Endothelial cell of coronary artery (primary cell): ENCODE data around the gene IRX1. TPM values are rescaled to one million over a fixed set of nuclear protein-coding genes. Genes with fewer than 3 reads are reported as not detected.

ENCODE experiments used
- total RNA-seq: library from RNA; depleted of rRNA; stranded (reverse); fragments of >200 nt; gene quantifications from 2 replicates; pipeline ENCODE4 v1.2.3, GENCODE V29; 2014

The IRX1 gene
- 0.27 TPM in 1 of 2 replicates, not detected in the other for total RNA-seq

GRCh38 chr5:3595006-3595961, at the start of gene IRX1:
Gene IRX1 (plus strand): TSS chr5:3595832. CDS start chr5:3596106, 274 bp downstream.

